Measurements from ENCODE around the gene POLE3. TPM values are rescaled to one million over a fixed set of nuclear protein-coding genes. Genes with fewer than 3 reads are reported as not detected.
A peak's percentile ranks its signal among the peaks of the same experiment; 100 is the strongest.

Gene POLE3
- total and polyA plus RNA-seq, 9 of the 15 experiments (the other 6 are each of a cell fraction or from before 2014, with no cell fraction given): 52.6 to 179 (median 110) TPM

- no peak for TF ChIP-seq STAT6 (CRISPR knock-in tag; IDR thresholded peaks at IDR 0.05)
- TF ChIP-seq HDAC2 (IDR thresholded peaks at IDR 0.05): peak; percentile 57; the same call in 1 of the 2 replicates
- TF ChIP-seq RBM17 (IDR thresholded peaks at IDR 0.05; ENCODE audit: borderline replicate concordance, low read depth, low read length): no peak
- TF ChIP-seq ZNF695 (CRISPR knock-in tag; IDR thresholded peaks at IDR 0.05): no peak
- TF ChIP-seq ZNF77 (CRISPR knock-in tag; IDR thresholded peaks at IDR 0.05): no peak
- TF ChIP-seq RAD21 (CRISPR knock-in tag; conservative IDR thresholded peaks at IDR 0.05 in 1 of 2, IDR thresholded peaks at IDR 0.05 in 1 of 2): peak in 1 of 2 experiments; percentile 29; a peak in 3 of 4 replicates
- no peak for TF ChIP-seq SIN3B (IDR thresholded peaks at IDR 0.05; ENCODE audit: low read depth)
- TF ChIP-seq ZNF316 (IDR thresholded peaks at IDR 0.05): peak; percentile 96
- no peak for TF ChIP-seq MTF1 (CRISPR knock-in tag; IDR thresholded peaks at IDR 0.05; ENCODE audit: borderline replicate concordance)
- TF ChIP-seq HCFC1 (IDR thresholded peaks at IDR 0.05; ENCODE audit: low read depth, low read length): no peak
- no peak for TF ChIP-seq NR2F6 (CRISPR knock-in tag; IDR thresholded peaks at IDR 0.05)
- TF ChIP-seq ZNF436 (CRISPR knock-in tag; IDR thresholded peaks at IDR 0.05): no peak
- peak; percentile 81 for TF ChIP-seq SMARCC2 (IDR thresholded peaks at IDR 0.05; ENCODE audit: low read depth)
- TF ChIP-seq ZNF175 (CRISPR knock-in tag; IDR thresholded peaks at IDR 0.05; ENCODE audit: low read depth): peak; percentile 66; the same call in 1 of the 2 replicates
These were observed 44.7 kb upstream of the POLE3 start (continued) for GRCh38 chr9:113454914-113455761.
